ENCODE data around the gene CHAC1. TPM values are rescaled to one million over a fixed set of nuclear protein-coding genes. Genes with fewer than 3 reads are reported as not detected.

CHAC1 gene
- polyA plus RNA-seq, 4 donors = 0.96 to 37.3 (median 5.0) TPM

GRCh38 chr15:40931300-40932142, 21.8 kb upstream of the CHAC1 start:
- Histone ChIP-seq H3K9me3 (ENCODE audit: control insufficient read depth in 2 of 2, insufficient read depth in 1 of 2, low read depth in 1 of 2, low read length in 1 of 2) (no peaks in the 10 kb centered on the region), H3K27ac (ENCODE audit: low read depth in 1 of 3, low read length in 2 of 3) (peak overlapping the region; percentile 24 to 84 (median 76)), H3K4me1 (ENCODE audit: control insufficient read depth in 3 of 3, insufficient read depth in 2 of 3, low read depth in 1 of 3, low read length in 2 of 3) (peaks cover 4 to 75% (median 9%) of the 10 kb centered on the region in 3 donors), H3K36me3 (ENCODE audit: control insufficient read depth in 3 of 3, insufficient read depth in 2 of 3, low read depth in 1 of 3, low read length in 3 of 3) (peaks cover 0 to 35% (median 0%) of the 10 kb centered on the region in 3 donors), H3K27me3 (ENCODE audit: control insufficient read depth in 3 of 3, insufficient read depth in 3 of 3, low read length in 3 of 3) (peaks cover 2 to 47% (median 4%) of the 10 kb centered on the region in 3 donors), H3K4me3 (ENCODE audit: low read depth in 1 of 3, low read length in 3 of 3) (peak overlapping the region in 2 of 3 donors; percentile 59 to 63)
- WGBS, 3 donors = 67 to 75% (median 73%) methylated on average over 16 of the region's 16 CpGs
- DNase-seq = no peak
- FAIRE-seq = no peak

- peaks cover 0 to 41% (median 0%) of the 10 kb centered on the region in 3 donors for H3K36me3 ChIP-seq (ENCODE audit: control insufficient read depth in 3 of 3, insufficient read depth in 2 of 3, low read depth in 1 of 3, low read length in 3 of 3)
- H3K27me3 ChIP-seq (ENCODE audit: control insufficient read depth in 3 of 3, insufficient read depth in 3 of 3, low read length in 3 of 3) = peaks cover 2 to 41% (median 4%) of the 10 kb centered on the region in 3 donors
- H3K4me3 ChIP-seq (ENCODE audit: low read depth in 1 of 3, low read length in 3 of 3) = peak overlapping the region in 2 of 3 donors; percentile 20 to 59
- H3K9me3 ChIP-seq (ENCODE audit: control insufficient read depth in 2 of 2, insufficient read depth in 1 of 2, low read depth in 1 of 2, low read length in 1 of 2) = no peaks in the 10 kb centered on the region
- FAIRE-seq (no peak), DNase-seq (no peak)
- H3K4me1 ChIP-seq (ENCODE audit: control insufficient read depth in 3 of 3, insufficient read depth in 2 of 3, low read depth in 1 of 3, low read length in 2 of 3) = peaks cover 2 to 73% (median 9%) of the 10 kb centered on the region in 3 donors
- 13 to 42% (median 35%) methylated on average over 8 of the region's 8 CpGs for WGBS, 3 donors
- H3K27ac ChIP-seq (ENCODE audit: low read depth in 1 of 3, low read length in 2 of 3) = peak overlapping the region in 2 of 3 donors; percentile 76 to 84
These were observed 21.1 kb upstream of the CHAC1 start for GRCh38 chr15:40932156-40932555.

GRCh38 chr15:40932649-40933516, 20.4 kb upstream of the CHAC1 start:
- 19 to 52% (median 26%) methylated on average over 11 of the region's 11 CpGs for WGBS, 3 donors
- FAIRE-seq = no peak
- Histone ChIP-seq H3K27ac (ENCODE audit: low read depth in 1 of 3, low read length in 2 of 3) (peak overlapping the region; percentile 49 to 84 (median 76)), H3K9me3 (ENCODE audit: control insufficient read depth in 2 of 2, insufficient read depth in 1 of 2, low read depth in 1 of 2, low read length in 1 of 2) (no peaks in the 10 kb centered on the region), H3K4me1 (ENCODE audit: control insufficient read depth in 3 of 3, insufficient read depth in 2 of 3, low read depth in 1 of 3, low read length in 2 of 3) (peaks cover 2 to 67% (median 9%) of the 10 kb centered on the region in 3 donors), H3K27me3 (ENCODE audit: control insufficient read depth in 3 of 3, insufficient read depth in 3 of 3, low read length in 3 of 3) (peaks cover 2 to 34% (median 4%) of the 10 kb centered on the region in 3 donors), H3K36me3 (ENCODE audit: control insufficient read depth in 3 of 3, insufficient read depth in 2 of 3, low read depth in 1 of 3, low read length in 3 of 3) (peaks cover 0 to 49% (median 0%) of the 10 kb centered on the region in 3 donors), H3K4me3 (ENCODE audit: low read depth in 1 of 3, low read length in 3 of 3) (peak overlapping the region in 1 of 3 donors; percentile 59)
- DNase-seq = peak; percentile 57 to 73

GRCh38 chr15:40933517-40933902, 19.8 kb upstream of the CHAC1 start:
- H3K4me3 ChIP-seq (ENCODE audit: low read depth in 1 of 3, low read length in 3 of 3) = no peak overlapping the region
- no peak for FAIRE-seq
- WGBS, 3 donors = 21 to 49% (median 30%) methylated on average over 3 of the region's 3 CpGs
- H3K27ac ChIP-seq (ENCODE audit: low read depth in 1 of 3, low read length in 2 of 3) = peak overlapping the region in 2 of 3 donors; percentile 25 to 84
- peaks cover 2 to 27% (median 4%) of the 10 kb centered on the region in 3 donors for H3K27me3 ChIP-seq (ENCODE audit: control insufficient read depth in 3 of 3, insufficient read depth in 3 of 3, low read length in 3 of 3)
- H3K36me3 ChIP-seq (ENCODE audit: control insufficient read depth in 3 of 3, insufficient read depth in 2 of 3, low read depth in 1 of 3, low read length in 3 of 3) = peaks cover 0 to 55% (median 0%) of the 10 kb centered on the region in 3 donors
- peak; percentile 67 to 84 for DNase-seq
- peaks cover 2 to 62% (median 9%) of the 10 kb centered on the region in 3 donors for H3K4me1 ChIP-seq (ENCODE audit: control insufficient read depth in 3 of 3, insufficient read depth in 2 of 3, low read depth in 1 of 3, low read length in 2 of 3)
- H3K9me3 ChIP-seq (ENCODE audit: control insufficient read depth in 2 of 2, insufficient read depth in 1 of 2, low read depth in 1 of 2, low read length in 1 of 2) = no peaks in the 10 kb centered on the region

- WGBS, 3 donors = 44 to 83% (median 67%) methylated on average over 6 of the region's 6 CpGs
- no peak overlapping the region for H3K27ac ChIP-seq (ENCODE audit: low read depth in 1 of 3, low read length in 2 of 3)
- peaks cover 0 to 18% (median 2%) of the 10 kb centered on the region in 3 donors for H3K27me3 ChIP-seq (ENCODE audit: control insufficient read depth in 3 of 3, insufficient read depth in 3 of 3, low read length in 3 of 3)
- FAIRE-seq = no peak
- H3K4me3 ChIP-seq (ENCODE audit: low read depth in 1 of 3, low read length in 3 of 3) = no peak overlapping the region
- H3K4me1 ChIP-seq (ENCODE audit: control insufficient read depth in 3 of 3, insufficient read depth in 2 of 3, low read depth in 1 of 3, low read length in 2 of 3) = peaks cover 2 to 58% (median 7%) of the 10 kb centered on the region in 3 donors
- no peak for DNase-seq
- H3K9me3 ChIP-seq (ENCODE audit: control insufficient read depth in 2 of 2, insufficient read depth in 1 of 2, low read depth in 1 of 2, low read length in 1 of 2) = no peaks in the 10 kb centered on the region
- H3K36me3 ChIP-seq (ENCODE audit: control insufficient read depth in 3 of 3, insufficient read depth in 2 of 3, low read depth in 1 of 3, low read length in 3 of 3) = peaks cover 0 to 62% (median 0%) of the 10 kb centered on the region in 3 donors
These were observed 18.8 kb upstream of the CHAC1 start for GRCh38 chr15:40934457-40934856.

GRCh38 chr15:40936234-40936708, 17.0 kb upstream of the CHAC1 start:
- no peak for FAIRE-seq
- DNase-seq = no peak
- Histone ChIP-seq H3K27ac (ENCODE audit: low read depth in 1 of 3, low read length in 2 of 3) (no peak overlapping the region), H3K9me3 (ENCODE audit: control insufficient read depth in 2 of 2, insufficient read depth in 1 of 2, low read depth in 1 of 2, low read length in 1 of 2) (no peaks in the 10 kb centered on the region), H3K36me3 (ENCODE audit: control insufficient read depth in 3 of 3, insufficient read depth in 2 of 3, low read depth in 1 of 3, low read length in 3 of 3) (peaks cover 0 to 68% (median 0%) of the 10 kb centered on the region in 3 donors), H3K27me3 (ENCODE audit: control insufficient read depth in 3 of 3, insufficient read depth in 3 of 3, low read length in 3 of 3) (peaks cover 0 to 2% (median 0%) of the 10 kb centered on the region in 3 donors), H3K4me3 (ENCODE audit: low read depth in 1 of 3, low read length in 3 of 3) (no peak overlapping the region), H3K4me1 (ENCODE audit: control insufficient read depth in 3 of 3, insufficient read depth in 2 of 3, low read depth in 1 of 3, low read length in 2 of 3) (peaks cover 0 to 51% (median 4%) of the 10 kb centered on the region in 3 donors)
- WGBS, 3 donors = 90 to 94% (median 92%) methylated on average over 31 of the region's 31 CpGs

GRCh38 chr15:40936709-40937666, 16.3 kb upstream of the CHAC1 start:
- Histone ChIP-seq H3K27me3 (ENCODE audit: control insufficient read depth in 3 of 3, insufficient read depth in 3 of 3, low read length in 3 of 3) (no peaks in the 10 kb centered on the region), H3K4me1 (ENCODE audit: control insufficient read depth in 3 of 3, insufficient read depth in 2 of 3, low read depth in 1 of 3, low read length in 2 of 3) (peaks cover 0 to 45% (median 4%) of the 10 kb centered on the region in 3 donors), H3K27ac (ENCODE audit: low read depth in 1 of 3, low read length in 2 of 3) (no peak overlapping the region), H3K4me3 (ENCODE audit: low read depth in 1 of 3, low read length in 3 of 3) (no peak overlapping the region), H3K36me3 (ENCODE audit: control insufficient read depth in 3 of 3, insufficient read depth in 2 of 3, low read depth in 1 of 3, low read length in 3 of 3) (peaks cover 0 to 61% (median 0%) of the 10 kb centered on the region in 3 donors), H3K9me3 (ENCODE audit: control insufficient read depth in 2 of 2, insufficient read depth in 1 of 2, low read depth in 1 of 2, low read length in 1 of 2) (no peaks in the 10 kb centered on the region)
- DNase-seq (no peak), FAIRE-seq (no peak)
- WGBS, 3 donors = 82 to 89% (median 82%) methylated on average over 15 of the region's 15 CpGs

Measured in small intestine (tissue), 7 donors.